Endodermal cell (in vitro differentiated cells): ENCODE data around the gene DPF3. TPM values are rescaled to one million over a fixed set of nuclear protein-coding genes. Genes with fewer than 3 reads are reported as not detected.
"Not testable (repeated sequence)": the region's sequence is repeated elsewhere in the genome, so short reads cannot be mapped to it uniquely, and the experiment has no call there.

Source experiments
- DNase-seq: peaks from one replicate; pipeline ENCODE4 v3.0.0-alpha.2; 2017
- H3K27ac ChIP-seq: 2 replicates; pipeline ENCODE4 v1.5.1; 2013; ENCODE audit warnings: mild to moderate bottlenecking, low read depth, low read length, moderate library complexity
- H3K27me3 ChIP-seq: 2 replicates; pipeline ENCODE4 v1.6.1; 2013; ENCODE audit warnings: mild to moderate bottlenecking, low read length, moderate library complexity; ENCODE audit not compliant: insufficient read depth, control insufficient read depth, poor library complexity, severe bottlenecking
- H3K36me3 ChIP-seq: 2 replicates; pipeline ENCODE4 v1.7.0; 2013; ENCODE audit warnings: mild to moderate bottlenecking, low read length, moderate library complexity; ENCODE audit not compliant: control insufficient read depth, insufficient read depth
- H3K4me1 ChIP-seq: one replicate; pipeline ENCODE4 v1.7.0; 2013; ENCODE audit warnings: low read length; ENCODE audit not compliant: control insufficient read depth, insufficient read depth
- H3K4me3 ChIP-seq: 2 replicates; pipeline ENCODE4 v1.5.1; 2013; ENCODE audit warnings: mild to moderate bottlenecking, low read length, moderate library complexity
- H3K9ac ChIP-seq: 2 replicates; pipeline ENCODE4 v1.6.1; 2013; ENCODE audit warnings: mild to moderate bottlenecking, low read length, moderate library complexity; ENCODE audit not compliant: poor library complexity, severe bottlenecking; ENCODE audit errors: extremely low read depth
- H3K9me3 ChIP-seq: 2 replicates; pipeline ENCODE4 v1.6.1; 2013; ENCODE audit warnings: mild to moderate bottlenecking, low read length, moderate library complexity; ENCODE audit not compliant: control insufficient read depth
- H3K27ac Mint-ChIP-seq: 2 replicates; pipeline ENCODE4 v1.8.0; 2020; ENCODE audit warnings: mixed read lengths
- H3K27me3 Mint-ChIP-seq: 2 replicates; pipeline ENCODE4 v1.8.0; 2021; ENCODE audit warnings: mild to moderate bottlenecking, mixed read lengths; ENCODE audit not compliant: insufficient read depth
- H3K36me3 Mint-ChIP-seq: 2 replicates; pipeline ENCODE4 v1.8.0; 2020; ENCODE audit warnings: low read depth, mixed read lengths
- H3K4me1 Mint-ChIP-seq: 2 replicates; pipeline ENCODE4 v1.8.0; 2020; ENCODE audit warnings: mixed read lengths
- H3K4me3 Mint-ChIP-seq: 2 replicates; pipeline ENCODE4 v1.8.0; 2020; ENCODE audit warnings: mild to moderate bottlenecking, moderate library complexity, mixed read lengths
- H3K9me3 Mint-ChIP-seq: 2 replicates; pipeline ENCODE4 v1.8.0; 2020; ENCODE audit warnings: mild to moderate bottlenecking, mixed read lengths
- WGBS, 2 experiments: methylation state at CpG; one replicate each; pipeline versions ENCODE4 v1.1.5 to v1.1.7; 2013; ENCODE audit warnings: missing lambda C conversion rate in 2 of 2, mixed read lengths in 1 of 2; ENCODE audit not compliant: insufficient coverage in 1 of 2, insufficient read length in 1 of 2; 5-methylcytosine and 5-hydroxymethylcytosine counted together
- total RNA-seq, 2 donors: library from RNA; stranded (reverse); fragmentation: NEBNext Ultra II Directional in 1 of 2; extraction: Animal tissue kit (Norgen Biotek cat#: 25700) in 1 of 2; gene quantifications; 2 replicates in 1 of 2; 3 replicates in 1 of 2; pipeline ENCODE4 v1.2.1, GENCODE V29; 2021
- TF ChIP-seq, protein P1 (sequence below): fragments of 200-600 bp; sonication (generic); conservative IDR thresholded peaks from 2 replicates; pipeline ENCODE4 v1.5.0; 2021; ENCODE audit warnings: antibody characterized with exemption, mild to moderate bottlenecking

The DPF3 gene
- total RNA-seq, 2 donors from 2014 or later: not detected

DNA sequence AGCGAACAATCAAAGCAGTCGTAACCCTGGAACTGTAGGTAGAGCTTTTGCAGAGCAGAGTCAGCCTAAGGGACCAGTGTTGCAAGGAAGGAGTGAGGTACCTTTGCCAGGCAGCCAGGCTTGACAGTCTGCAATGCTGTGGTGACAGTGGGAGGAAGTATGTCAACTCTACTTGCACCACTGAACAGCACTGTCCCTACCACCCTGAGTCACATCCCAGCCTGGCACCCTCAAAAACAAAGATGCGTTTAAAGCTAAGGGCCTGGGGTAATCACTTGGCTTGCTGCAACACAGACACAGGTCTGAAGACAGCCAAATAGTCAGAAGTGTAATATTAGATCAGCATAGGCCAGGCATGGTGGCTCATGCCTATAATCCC, 141.9 kb downstream of the DPF3 start:
- peaks cover 37% of the 10 kb centered on the region for H3K27me3 Mint-ChIP-seq
- DNase-seq: no peak
- TF ChIP-seq, protein P1, sequence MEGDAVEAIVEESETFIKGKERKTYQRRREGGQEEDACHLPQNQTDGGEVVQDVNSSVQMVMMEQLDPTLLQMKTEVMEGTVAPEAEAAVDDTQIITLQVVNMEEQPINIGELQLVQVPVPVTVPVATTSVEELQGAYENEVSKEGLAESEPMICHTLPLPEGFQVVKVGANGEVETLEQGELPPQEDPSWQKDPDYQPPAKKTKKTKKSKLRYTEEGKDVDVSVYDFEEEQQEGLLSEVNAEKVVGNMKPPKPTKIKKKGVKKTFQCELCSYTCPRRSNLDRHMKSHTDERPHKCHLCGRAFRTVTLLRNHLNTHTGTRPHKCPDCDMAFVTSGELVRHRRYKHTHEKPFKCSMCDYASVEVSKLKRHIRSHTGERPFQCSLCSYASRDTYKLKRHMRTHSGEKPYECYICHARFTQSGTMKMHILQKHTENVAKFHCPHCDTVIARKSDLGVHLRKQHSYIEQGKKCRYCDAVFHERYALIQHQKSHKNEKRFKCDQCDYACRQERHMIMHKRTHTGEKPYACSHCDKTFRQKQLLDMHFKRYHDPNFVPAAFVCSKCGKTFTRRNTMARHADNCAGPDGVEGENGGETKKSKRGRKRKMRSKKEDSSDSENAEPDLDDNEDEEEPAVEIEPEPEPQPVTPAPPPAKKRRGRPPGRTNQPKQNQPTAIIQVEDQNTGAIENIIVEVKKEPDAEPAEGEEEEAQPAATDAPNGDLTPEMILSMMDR: no peak
- Histone ChIP-seq H3K27me3 (peaks cover 5% of the 10 kb centered on the region), H3K9ac (no peak overlapping the region), H3K4me3 (no peak overlapping the region), H3K9me3 (no peaks in the 10 kb centered on the region), H3K36me3 (no peaks in the 10 kb centered on the region), H3K27ac (no peak overlapping the region), H3K4me1 (no peaks in the 10 kb centered on the region)
- H3K4me1 Mint-ChIP-seq: peaks cover 5% of the 10 kb centered on the region
- H3K4me3 Mint-ChIP-seq: no peak overlapping the region
- peaks cover 26% of the 10 kb centered on the region for H3K9me3 Mint-ChIP-seq
- peaks cover 5% of the 10 kb centered on the region for H3K36me3 Mint-ChIP-seq
- WGBS, 2 experiments: 92 to 94% methylated on average over 2 to 3 of the region's 3 CpGs
- H3K27ac Mint-ChIP-seq: no peak overlapping the region

DNA sequence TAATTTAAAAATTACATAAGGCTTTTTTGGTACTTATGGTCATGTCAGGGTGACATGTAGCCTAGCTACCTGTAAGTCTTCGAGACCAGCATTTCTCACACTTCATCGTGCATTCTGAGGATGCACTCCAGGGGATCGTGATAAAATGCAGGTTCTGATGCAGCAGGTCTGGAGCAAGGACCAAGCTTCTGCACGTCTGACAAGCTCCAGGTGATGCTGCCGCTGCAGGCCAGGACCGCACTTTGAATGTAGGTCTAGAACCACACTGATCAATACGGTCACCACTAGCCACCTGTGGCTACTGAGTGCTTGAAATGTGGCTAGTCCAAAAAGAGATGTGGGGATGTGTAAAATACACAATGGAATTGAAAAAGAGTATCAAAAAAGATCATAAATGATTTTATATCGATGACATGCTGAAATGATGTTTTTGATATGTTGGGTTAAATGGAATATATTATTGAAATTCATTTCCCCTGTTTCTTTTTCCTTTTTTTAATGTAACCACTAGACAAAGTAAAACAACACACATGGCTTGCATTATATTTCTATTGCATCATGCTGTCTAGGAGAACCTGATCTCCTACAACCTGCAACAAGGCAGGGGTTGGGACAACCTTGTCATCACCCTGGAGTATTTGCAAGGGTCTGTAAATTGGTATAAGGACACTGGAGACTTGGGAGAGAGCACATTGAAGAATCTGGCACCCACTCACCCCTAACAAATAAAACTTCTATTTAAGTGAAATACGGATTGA, 142.4 kb downstream of the DPF3 start:
- Mint-ChIP-seq H3K4me1 (peaks cover 5% of the 10 kb centered on the region), H3K36me3 (peaks cover 5% of the 10 kb centered on the region), H3K4me3 (no peak overlapping the region), H3K9me3 (peaks cover 26% of the 10 kb centered on the region), H3K27me3 (peaks cover 34% of the 10 kb centered on the region), H3K27ac (no peak overlapping the region)
- DNase-seq: no peak
- Histone ChIP-seq H3K4me3 (no peak overlapping the region), H3K9me3 (no peaks in the 10 kb centered on the region), H3K4me1 (no peaks in the 10 kb centered on the region), H3K27ac (no peak overlapping the region), H3K9ac (no peak overlapping the region), H3K27me3 (peaks cover 5% of the 10 kb centered on the region), H3K36me3 (no peaks in the 10 kb centered on the region)
- TF ChIP-seq, protein P1: no peak
- WGBS, 2 experiments: 95 to 98% methylated on average over 6 to 9 of the region's 9 CpGs

DNA sequence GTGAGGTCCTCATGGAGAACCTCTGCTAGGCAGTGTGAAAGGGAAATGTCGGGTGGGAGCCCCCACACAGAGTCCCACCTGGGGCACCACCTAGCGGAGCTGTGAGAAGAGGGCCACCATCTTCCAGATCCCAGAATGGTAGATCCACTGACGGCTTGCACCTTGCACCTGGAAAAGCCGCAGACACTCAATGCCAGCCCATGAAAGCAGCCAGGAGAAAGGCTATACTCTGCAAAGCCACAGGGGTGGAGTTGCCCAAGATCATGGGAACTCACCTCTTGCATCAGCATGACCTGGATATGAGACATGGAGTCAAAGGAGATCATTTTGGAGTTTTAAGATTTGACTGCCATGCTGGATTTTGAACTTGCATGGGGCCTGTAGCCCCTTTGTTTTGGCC, 145.0 kb downstream of the DPF3 start:
- WGBS, 2 experiments: 90 to 93% methylated on average over 4 of the region's 4 CpGs

More for the DNA sequence above, 145.0 kb downstream of the DPF3 start:
- not testable (repeated sequence) for DNase-seq, H3K27me3 ChIP-seq, H3K4me3 ChIP-seq, H3K36me3 Mint-ChIP-seq, H3K27ac Mint-ChIP-seq, H3K36me3 ChIP-seq, H3K9me3 ChIP-seq, H3K9ac ChIP-seq, H3K4me1 Mint-ChIP-seq, H3K4me1 ChIP-seq, H3K4me3 Mint-ChIP-seq, H3K27ac ChIP-seq
- H3K9me3 Mint-ChIP-seq: peaks cover 26% of the 10 kb centered on the region
- peaks cover 14% of the 10 kb centered on the region for H3K27me3 Mint-ChIP-seq
